HepG2 (cell line): ENCODE results near the gene RPS8. TPM values are rescaled to one million over a fixed set of nuclear protein-coding genes. Genes with fewer than 3 reads are reported as not detected.
A peak's percentile ranks its signal among the peaks of the same experiment; 100 is the strongest.

Source experiments
- AHR ChIP-seq: IDR thresholded peaks from 2 replicates; pipeline ENCODE4 v1.6.1; 2018; ENCODE audit warnings: missing genetic modification reagents, missing compliant biosample characterization
- CAMTA2 ChIP-seq: sonication (generic); formaldehyde crosslinking; IDR thresholded peaks from 2 replicates; pipeline ENCODE4 v1.4.0; 2020; ENCODE audit warnings: mild to moderate bottlenecking, missing genetic modification reagents, borderline replicate concordance
- CEBPZ ChIP-seq: IDR thresholded peaks from 2 replicates; pipeline ENCODE4 v1.6.1; 2012; ENCODE audit warnings: low read length, improper control_type of control experiment
- DPF2 ChIP-seq: sonication (generic); formaldehyde crosslinking; IDR thresholded peaks from 2 replicates; pipeline ENCODE4 v1.4.0; 2020; ENCODE audit warnings: mild to moderate bottlenecking, low read depth, missing genetic modification reagents, borderline replicate concordance
- FOXC1 ChIP-seq: sonication (generic); formaldehyde crosslinking; IDR thresholded peaks from 2 replicates; pipeline ENCODE4 v1.8.0; 2022; ENCODE audit warnings: mild to moderate bottlenecking, missing genetic modification reagents, borderline replicate concordance
- HIVEP1 ChIP-seq: sonication (generic); formaldehyde crosslinking; IDR thresholded peaks from 2 replicates; pipeline ENCODE4 v1.4.0; 2020; ENCODE audit warnings: mild to moderate bottlenecking, missing genetic modification reagents
- KMT2A ChIP-seq: sonication (generic); formaldehyde crosslinking; IDR thresholded peaks from 2 replicates; pipeline ENCODE4 v1.4.0; 2020; ENCODE audit warnings: missing genetic modification reagents
- NR2F1 ChIP-seq, 2 experiments: fragments of 450-650 bp in 1 of 2; formaldehyde crosslinking in 1 of 2; IDR thresholded peaks; 2 replicates each; pipeline versions ENCODE4 v1.5.0 to v1.6.1; 2016 to 2020; ENCODE audit warnings: mild to moderate bottlenecking in 1 of 2, missing compliant biosample characterization in 1 of 2, missing genetic modification reagents in 1 of 2, moderate library complexity in 1 of 2
- PHF21A ChIP-seq: sonication (generic); formaldehyde crosslinking; IDR thresholded peaks from 2 replicates; pipeline ENCODE4 v1.5.0; 2020; ENCODE audit warnings: mild to moderate bottlenecking, missing genetic modification reagents
- RFX5 ChIP-seq: IDR thresholded peaks from 2 replicates; pipeline ENCODE4 v1.6.1; 2011; ENCODE audit warnings: low read depth, low read length, improper control_type of control experiment
- RXRA ChIP-seq: sonication (generic); formaldehyde crosslinking; IDR thresholded peaks from 2 replicates; pipeline ENCODE4 v1.5.1; 2020; ENCODE audit warnings: missing genetic modification reagents
- SP5 ChIP-seq: IDR thresholded peaks from 2 replicates; pipeline ENCODE4 v1.6.1; 2016; ENCODE audit warnings: low read depth, borderline replicate concordance
- ZC3H4 ChIP-seq: sonication (generic); formaldehyde crosslinking; IDR thresholded peaks from 2 replicates; pipeline ENCODE4 v1.4.0; 2020; ENCODE audit warnings: missing genetic modification reagents, borderline replicate concordance
- ZNF264 ChIP-seq: sonication (generic); formaldehyde crosslinking; IDR thresholded peaks from 2 replicates; pipeline ENCODE4 v1.4.0; 2020; ENCODE audit warnings: missing genetic modification reagents
- ZNF496 ChIP-seq: sonication (generic); formaldehyde crosslinking; IDR thresholded peaks from 2 replicates; pipeline ENCODE4 v1.8.1; 2023; ENCODE audit warnings: mild to moderate bottlenecking, moderate library complexity, missing genetic modification reagents; ENCODE audit not compliant: insufficient replicate concordance
- ZNF629 ChIP-seq: sonication (generic); formaldehyde crosslinking; conservative IDR thresholded peaks from 2 replicates; pipeline ENCODE4 v1.5.0; 2020; ENCODE audit warnings: missing genetic modification reagents
- ZNF691 ChIP-seq: sonication (generic); formaldehyde crosslinking; IDR thresholded peaks from 2 replicates; pipeline ENCODE4 v1.4.0; 2020; ENCODE audit warnings: missing genetic modification reagents, low read depth, mild to moderate bottlenecking, borderline replicate concordance
- ZNF773 ChIP-seq: sonication (generic); formaldehyde crosslinking; IDR thresholded peaks from 2 replicates; pipeline ENCODE4 v1.4.0; 2020; ENCODE audit warnings: missing genetic modification reagents, borderline replicate concordance
- ZNF781 ChIP-seq: sonication (generic); formaldehyde crosslinking; IDR thresholded peaks from 2 replicates; pipeline ENCODE4 v1.5.1; 2020; ENCODE audit warnings: borderline replicate concordance, mild to moderate bottlenecking, missing genetic modification reagents; ENCODE audit errors: not compliant biosample characterization
- ZNF891 ChIP-seq: sonication (generic); formaldehyde crosslinking; IDR thresholded peaks from 2 replicates; pipeline ENCODE4 v1.5.0; 2020; ENCODE audit warnings: mild to moderate bottlenecking, missing genetic modification reagents
- ZSCAN31 ChIP-seq: sonication (generic); formaldehyde crosslinking; IDR thresholded peaks from 2 replicates; pipeline ENCODE4 v1.5.0; 2020; ENCODE audit warnings: low read depth, mild to moderate bottlenecking, missing genetic modification reagents
- polyA plus RNA-seq, 8 experiments: library from polyadenylated mRNA; depleted of rRNA in 3 of 8; stranded (reverse) in 7 of 8; unstranded in 1 of 8; fragments of >200 nt; fragmentation: Illumina TruSeq in 4 of 8; extraction: Trizol in 4 of 8; gene quantifications; 2 replicates each; pipeline versions ENCODE4 v1.2.1 to v1.2.3, GENCODE V29; 2011 to 2016; ENCODE audit warnings: low read depth in 4 of 8, missing spikeins in 1 of 8, mixed read lengths in 1 of 8; ENCODE audit not compliant: insufficient read depth in 1 of 8
- total RNA-seq, 5 experiments: library from RNA; depleted of rRNA; stranded (reverse); fragments of >200 nt; fragmentation: Illumina TruSeq; extraction: Trizol; gene quantifications; 2 replicates each; pipeline ENCODE4 v1.2.3, GENCODE V29; 2016; ENCODE audit warnings: low read depth in 1 of 5
- TF ChIP-seq, protein P1 (sequence below): sonication (generic); formaldehyde crosslinking; IDR thresholded peaks from 2 replicates; pipeline ENCODE4 v1.4.0; 2020; ENCODE audit warnings: mild to moderate bottlenecking, missing genetic modification reagents

The RPS8 gene
- total and polyA plus RNA-seq, 2 of the 13 experiments (the other 11 are each of a cell fraction or from before 2014, with no cell fraction given) = 2,628 to 2,822 TPM

DNA sequence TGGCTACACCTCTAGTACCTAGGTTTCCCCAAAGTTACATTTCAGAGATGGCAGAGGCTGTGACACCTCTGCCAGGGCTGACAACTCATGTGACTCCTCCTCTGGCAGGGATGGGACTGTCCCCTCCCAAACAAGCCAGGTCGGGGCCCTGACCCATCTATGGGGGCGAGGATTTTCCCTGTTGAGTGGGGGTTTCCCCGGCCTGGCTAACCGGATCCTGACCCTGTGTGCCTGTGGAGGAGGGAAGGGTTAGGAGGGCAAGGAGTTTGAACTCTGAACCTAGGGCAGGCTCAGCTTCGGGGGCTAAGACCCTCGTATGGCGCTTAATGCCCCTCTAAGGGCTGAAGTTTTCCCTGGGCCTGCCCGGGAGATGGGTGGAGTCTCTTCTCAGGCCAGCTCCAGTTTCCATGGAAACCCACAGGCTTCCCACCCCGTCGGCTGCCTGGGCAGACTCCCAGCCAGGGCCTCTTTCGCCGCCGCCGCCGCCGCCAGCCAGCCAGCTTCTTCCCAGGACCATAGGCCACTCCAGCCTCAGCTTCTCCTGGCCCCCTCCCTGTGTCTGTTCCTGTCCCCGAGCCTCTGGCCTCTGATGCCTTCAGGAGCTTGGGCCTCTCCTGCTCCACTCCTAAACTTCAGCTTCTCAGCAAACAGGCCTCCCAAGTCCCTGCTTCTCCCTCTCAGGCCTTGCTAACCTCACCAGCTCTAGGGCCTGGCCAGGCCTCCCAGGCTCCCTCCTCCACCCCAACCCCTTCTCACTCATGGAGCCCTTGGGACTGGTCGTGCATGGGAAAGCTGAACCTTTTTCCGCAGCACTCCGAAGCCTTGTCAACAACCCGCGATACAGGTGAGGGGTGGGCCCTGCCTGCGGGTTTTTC is 33.0 kb downstream of the RPS8 start, which contains the start of gene BTBD19 (continued):
- TF ChIP-seq NR2F1 (CRISPR knock-in tag; IDR thresholded peaks at IDR 0.05) = peak; percentile 57 to 76; a peak in 3 of 4 replicates
- no peak for TF ChIP-seq ZNF496 (CRISPR knock-in tag)
- TF ChIP-seq ZNF773 (CRISPR knock-in tag) = no peak; the same call in 1 of the 2 replicates
- peak; percentile 57; the same call in 1 of the 2 replicates for TF ChIP-seq AHR (CRISPR knock-in tag)
- no peak for TF ChIP-seq CAMTA2 (CRISPR knock-in tag)
- 0 out of 2 replicates have a peak, but pooled peaks have one; percentile 41 for TF ChIP-seq KMT2A (CRISPR knock-in tag)
- peak; percentile 23 for TF ChIP-seq RFX5
- TF ChIP-seq ZC3H4 (CRISPR knock-in tag) = peak; percentile 36; the same call in 1 of the 2 replicates
- TF ChIP-seq ZSCAN31 (CRISPR knock-in tag) = peak; percentile 61
- TF ChIP-seq HIVEP1 = peak; percentile 78; the same call in 1 of the 2 replicates
- no peak for TF ChIP-seq FOXC1 (CRISPR knock-in tag)
- no peak for TF ChIP-seq PHF21A (CRISPR knock-in tag)
- TF ChIP-seq CEBPZ = no peak
- 0 out of 2 replicates have a peak, but pooled peaks have one; percentile 12 for TF ChIP-seq DPF2 (CRISPR knock-in tag)
- TF ChIP-seq ZNF264 (CRISPR knock-in tag) = peak; percentile 12; the same call in 1 of the 2 replicates
- TF ChIP-seq ZNF891 (CRISPR knock-in tag) = 0 out of 2 replicates have a peak, but pooled peaks have one; percentile 21
- TF ChIP-seq, protein P1, sequence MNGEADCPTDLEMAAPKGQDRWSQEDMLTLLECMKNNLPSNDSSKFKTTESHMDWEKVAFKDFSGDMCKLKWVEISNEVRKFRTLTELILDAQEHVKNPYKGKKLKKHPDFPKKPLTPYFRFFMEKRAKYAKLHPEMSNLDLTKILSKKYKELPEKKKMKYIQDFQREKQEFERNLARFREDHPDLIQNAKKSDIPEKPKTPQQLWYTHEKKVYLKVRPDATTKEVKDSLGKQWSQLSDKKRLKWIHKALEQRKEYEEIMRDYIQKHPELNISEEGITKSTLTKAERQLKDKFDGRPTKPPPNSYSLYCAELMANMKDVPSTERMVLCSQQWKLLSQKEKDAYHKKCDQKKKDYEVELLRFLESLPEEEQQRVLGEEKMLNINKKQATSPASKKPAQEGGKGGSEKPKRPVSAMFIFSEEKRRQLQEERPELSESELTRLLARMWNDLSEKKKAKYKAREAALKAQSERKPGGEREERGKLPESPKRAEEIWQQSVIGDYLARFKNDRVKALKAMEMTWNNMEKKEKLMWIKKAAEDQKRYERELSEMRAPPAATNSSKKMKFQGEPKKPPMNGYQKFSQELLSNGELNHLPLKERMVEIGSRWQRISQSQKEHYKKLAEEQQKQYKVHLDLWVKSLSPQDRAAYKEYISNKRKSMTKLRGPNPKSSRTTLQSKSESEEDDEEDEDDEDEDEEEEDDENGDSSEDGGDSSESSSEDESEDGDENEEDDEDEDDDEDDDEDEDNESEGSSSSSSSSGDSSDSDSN (CRISPR knock-in tag) = 0 out of 2 replicates have a peak, but pooled peaks have one; percentile 23
- peak; percentile 76; the same call in 1 of the 2 replicates for TF ChIP-seq ZNF691 (CRISPR knock-in tag)
- no peak for TF ChIP-seq ZNF781
- 0 out of 2 replicates have a peak, but pooled peaks have one; percentile 6 for TF ChIP-seq SP5 (CRISPR knock-in tag)
- peak; percentile 26; the same call in 1 of the 2 replicates for TF ChIP-seq ZNF629 (CRISPR knock-in tag)
- peak; percentile 85; the same call in 1 of the 2 replicates for TF ChIP-seq RXRA (CRISPR knock-in tag)
